ENCODE data around the gene CST5. TPM values are rescaled to one million over a fixed set of nuclear protein-coding genes. Genes with fewer than 3 reads are reported as not detected.

Gene CST5
- total and polyA plus RNA-seq, 2 donors (not counting 3 experiments of a cell fraction or from before 2014, with no cell fraction given): not detected

DNA sequence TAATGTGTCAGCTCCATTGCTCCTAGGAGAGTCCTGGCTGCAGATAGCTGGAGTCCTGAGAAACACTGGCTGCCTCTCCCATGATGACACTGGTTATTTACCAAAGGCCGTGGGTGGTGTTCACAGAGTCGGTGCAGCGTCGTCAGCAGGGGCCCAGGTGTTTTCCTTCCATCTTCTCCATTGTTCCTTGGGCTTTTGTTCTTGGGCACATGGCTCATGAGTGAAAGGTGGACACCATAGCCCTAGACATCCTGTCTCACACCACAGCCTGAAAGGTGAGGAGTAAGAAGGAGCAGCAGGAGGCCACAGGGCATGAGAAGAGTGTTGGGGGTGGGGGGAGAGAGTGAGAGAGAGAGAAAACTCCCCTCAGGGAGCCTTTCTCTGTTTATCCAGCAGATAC, 9.1 kb downstream of the CST5 start:
- DNase-seq (ENCODE audit: low read depth, low spot score) (no peak), FAIRE-seq (no peak)
- no peaks in the 10 kb centered on the region for H3K79me2 ChIP-seq (ENCODE audit: control insufficient read depth, insufficient read depth, low read length)
- no peak for TF ChIP-seq GATA2 (IDR thresholded peaks at IDR 0.05; ENCODE audit: insufficient read depth, insufficient read length, low read depth, low read length)
- no peak for TF ChIP-seq JUN (IDR thresholded peaks at IDR 0.05; ENCODE audit: borderline replicate concordance, insufficient read depth, insufficient read length, low read depth)
- no peak for TF ChIP-seq MYC (IDR thresholded peaks at IDR 0.05; ENCODE audit: low read depth, low read length)
- TF ChIP-seq, protein P1, sequence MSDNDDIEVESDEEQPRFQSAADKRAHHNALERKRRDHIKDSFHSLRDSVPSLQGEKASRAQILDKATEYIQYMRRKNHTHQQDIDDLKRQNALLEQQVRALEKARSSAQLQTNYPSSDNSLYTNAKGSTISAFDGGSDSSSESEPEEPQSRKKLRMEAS (IDR thresholded peaks at IDR 0.05; ENCODE audit: insufficient read depth, insufficient read length): no peak
- TF ChIP-seq POLR2AphosphoS5 (IDR thresholded peaks at IDR 0.05; ENCODE audit: insufficient read depth, low read depth, low read length): no peak
- no peak for TF ChIP-seq FOS (IDR thresholded peaks at IDR 0.05; ENCODE audit: borderline replicate concordance, insufficient read depth, low read length)
- TF ChIP-seq POLR2A (IDR thresholded peaks at IDR 0.05; ENCODE audit: low read depth, low read length): no peak
- TF ChIP-seq, protein P2, sequence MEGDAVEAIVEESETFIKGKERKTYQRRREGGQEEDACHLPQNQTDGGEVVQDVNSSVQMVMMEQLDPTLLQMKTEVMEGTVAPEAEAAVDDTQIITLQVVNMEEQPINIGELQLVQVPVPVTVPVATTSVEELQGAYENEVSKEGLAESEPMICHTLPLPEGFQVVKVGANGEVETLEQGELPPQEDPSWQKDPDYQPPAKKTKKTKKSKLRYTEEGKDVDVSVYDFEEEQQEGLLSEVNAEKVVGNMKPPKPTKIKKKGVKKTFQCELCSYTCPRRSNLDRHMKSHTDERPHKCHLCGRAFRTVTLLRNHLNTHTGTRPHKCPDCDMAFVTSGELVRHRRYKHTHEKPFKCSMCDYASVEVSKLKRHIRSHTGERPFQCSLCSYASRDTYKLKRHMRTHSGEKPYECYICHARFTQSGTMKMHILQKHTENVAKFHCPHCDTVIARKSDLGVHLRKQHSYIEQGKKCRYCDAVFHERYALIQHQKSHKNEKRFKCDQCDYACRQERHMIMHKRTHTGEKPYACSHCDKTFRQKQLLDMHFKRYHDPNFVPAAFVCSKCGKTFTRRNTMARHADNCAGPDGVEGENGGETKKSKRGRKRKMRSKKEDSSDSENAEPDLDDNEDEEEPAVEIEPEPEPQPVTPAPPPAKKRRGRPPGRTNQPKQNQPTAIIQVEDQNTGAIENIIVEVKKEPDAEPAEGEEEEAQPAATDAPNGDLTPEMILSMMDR (IDR thresholded peaks at IDR 0.05; ENCODE audit: extremely low read depth in 1 of 2, insufficient read depth in 1 of 2, low read depth in 1 of 2, low read length in 2 of 2): no peak
- TF ChIP-seq EZH2 (IDR thresholded peaks at IDR 0.05; ENCODE audit: borderline replicate concordance, low read depth, low read length, severe bottlenecking): no peak
- POLR2A ChIA-PET: no interaction called here
- H3K4me3 ChIP-seq (replicated peaks in 1 of 3; ENCODE audit: insufficient read depth in 1 of 3, low read depth in 1 of 3, low read length in 3 of 3): no peak overlapping the region
- no peak overlapping the region for H2AFZ ChIP-seq (ENCODE audit: low read depth, low read length)
- H3K27ac ChIP-seq (ENCODE audit: insufficient read depth, low read depth, low read length): no peak overlapping the region
- no peaks in the 10 kb centered on the region for H3K36me3 ChIP-seq (ENCODE audit: control insufficient read depth in 2 of 2, extremely low read depth in 1 of 2, insufficient read depth in 2 of 2, low read length in 2 of 2)
- no peaks in the 10 kb centered on the region for H3K4me1 ChIP-seq (ENCODE audit: control insufficient read depth, extremely low read depth, insufficient read depth, low read length)
- no TSS peak for BruUV-seq (replicated peaks)
- H3K27me3 ChIP-seq (ENCODE audit: control insufficient read depth in 2 of 2, insufficient read depth in 2 of 2, low read length in 2 of 2): peaks cover 2 to 8% of the 10 kb centered on the region in 2 experiments
- no peaks in the 10 kb centered on the region for H4K20me1 ChIP-seq (replicated peaks; ENCODE audit: control insufficient read depth, extremely low read depth, insufficient read depth, low read length)
- H3K4me2 ChIP-seq (ENCODE audit: insufficient read depth, low read length): no peak overlapping the region
- no peak overlapping the region for H3K9ac ChIP-seq (replicated peaks; ENCODE audit: extremely low read depth, insufficient read depth, low read length)
- intact Hi-C loops (cut with micrococcal nuclease) (no loop called here), dilution Hi-C loops (cut with MboI; ENCODE audit: extremely low pct_ligation_motif_present, low sequenced_read_pairs) (no loop called here)
- CTCF ChIA-PET: no interaction called here
- no peaks in the 10 kb centered on the region for H3K9me1 ChIP-seq (replicated peaks; ENCODE audit: control insufficient read depth, extremely low read depth, insufficient read depth, low read length)
- H3K9me3 ChIP-seq (replicated peaks; ENCODE audit: control insufficient read depth, insufficient read depth, low read length): no peaks in the 10 kb centered on the region

Measured in endothelial cell of umbilical vein (primary cell).